WTC11 (cell line): ENCODE data around the gene ATP9A.

Experiments
- ARID4B ChIP-seq: sonication (generic); formaldehyde crosslinking; IDR thresholded peaks from 2 replicates; pipeline ENCODE4 v1.8.0; 2023; ENCODE audit warnings: missing genetic modification reagents, mild to moderate bottlenecking, borderline replicate concordance
- FOXK1 ChIP-seq: sonication (generic); formaldehyde crosslinking; IDR thresholded peaks from 2 replicates; pipeline ENCODE4 v1.8.0; 2022; ENCODE audit warnings: mild to moderate bottlenecking, moderate library complexity, missing genetic modification reagents
- IRF2 ChIP-seq: sonication (generic); formaldehyde crosslinking; IDR thresholded peaks from 2 replicates; pipeline ENCODE4 v1.8.0; 2022; ENCODE audit warnings: low read depth, missing genetic modification reagents, borderline replicate concordance
- MAX ChIP-seq: sonication (generic); formaldehyde crosslinking; IDR thresholded peaks from 2 replicates; pipeline ENCODE4 v1.8.0; 2022; ENCODE audit warnings: mild to moderate bottlenecking, missing genetic modification reagents
- NR1H2 ChIP-seq: sonication (generic); formaldehyde crosslinking; IDR thresholded peaks from 2 replicates; pipeline ENCODE4 v1.9.0; 2021; ENCODE audit warnings: mild to moderate bottlenecking, moderate library complexity, missing genetic modification reagents
- NR3C1 ChIP-seq: sonication (generic); formaldehyde crosslinking; conservative IDR thresholded peaks from 2 replicates; pipeline ENCODE4 v1.8.1; 2023; ENCODE audit warnings: low read depth, mild to moderate bottlenecking, missing genetic modification reagents
- SP1 ChIP-seq: sonication (generic); formaldehyde crosslinking; conservative IDR thresholded peaks from 2 replicates; pipeline ENCODE4 v1.8.1; 2022; ENCODE audit warnings: missing genetic modification reagents
- TCF7 ChIP-seq: sonication (generic); formaldehyde crosslinking; IDR thresholded peaks from 2 replicates; pipeline ENCODE4 v1.8.0; 2022; ENCODE audit warnings: mild to moderate bottlenecking, low read depth, missing genetic modification reagents, moderate library complexity
- ZBTB21 ChIP-seq: sonication (generic); formaldehyde crosslinking; IDR thresholded peaks from 2 replicates; pipeline ENCODE4 v1.8.1; 2023; ENCODE audit warnings: mild to moderate bottlenecking, missing genetic modification reagents, borderline replicate concordance
- ZNF263 ChIP-seq: sonication (generic); formaldehyde crosslinking; IDR thresholded peaks from 2 replicates; pipeline ENCODE4 v1.8.1; 2022; ENCODE audit warnings: low read depth, mild to moderate bottlenecking, moderate library complexity, missing genetic modification reagents
- TF ChIP-seq, protein P1 (sequence below): fragments of 200-600 bp; IDR thresholded peaks from 2 replicates; pipeline ENCODE4 v1.8.0; 2022; ENCODE audit warnings: antibody characterized with exemption
- TF ChIP-seq, protein P2 (sequence below): sonication (generic); formaldehyde crosslinking; IDR thresholded peaks from 2 replicates; pipeline ENCODE4 v1.8.0; 2022; ENCODE audit warnings: missing genetic modification reagents

GRCh38 chr20:51715163-51715855, 52.9 kb downstream of the ATP9A start:
- TF ChIP-seq, protein P1, sequence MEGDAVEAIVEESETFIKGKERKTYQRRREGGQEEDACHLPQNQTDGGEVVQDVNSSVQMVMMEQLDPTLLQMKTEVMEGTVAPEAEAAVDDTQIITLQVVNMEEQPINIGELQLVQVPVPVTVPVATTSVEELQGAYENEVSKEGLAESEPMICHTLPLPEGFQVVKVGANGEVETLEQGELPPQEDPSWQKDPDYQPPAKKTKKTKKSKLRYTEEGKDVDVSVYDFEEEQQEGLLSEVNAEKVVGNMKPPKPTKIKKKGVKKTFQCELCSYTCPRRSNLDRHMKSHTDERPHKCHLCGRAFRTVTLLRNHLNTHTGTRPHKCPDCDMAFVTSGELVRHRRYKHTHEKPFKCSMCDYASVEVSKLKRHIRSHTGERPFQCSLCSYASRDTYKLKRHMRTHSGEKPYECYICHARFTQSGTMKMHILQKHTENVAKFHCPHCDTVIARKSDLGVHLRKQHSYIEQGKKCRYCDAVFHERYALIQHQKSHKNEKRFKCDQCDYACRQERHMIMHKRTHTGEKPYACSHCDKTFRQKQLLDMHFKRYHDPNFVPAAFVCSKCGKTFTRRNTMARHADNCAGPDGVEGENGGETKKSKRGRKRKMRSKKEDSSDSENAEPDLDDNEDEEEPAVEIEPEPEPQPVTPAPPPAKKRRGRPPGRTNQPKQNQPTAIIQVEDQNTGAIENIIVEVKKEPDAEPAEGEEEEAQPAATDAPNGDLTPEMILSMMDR = no peak
- no peak for TF ChIP-seq ZNF263 (CRISPR knock-in tag)
- no peak for TF ChIP-seq NR1H2 (CRISPR knock-in tag)
- TF ChIP-seq ARID4B (CRISPR knock-in tag) = no peak
- TF ChIP-seq TCF7 = no peak
- no peak for TF ChIP-seq MAX
- no peak for TF ChIP-seq IRF2
- no peak for TF ChIP-seq NR3C1
- no peak for TF ChIP-seq ZBTB21 (CRISPR knock-in tag)
- TF ChIP-seq, protein P2, sequence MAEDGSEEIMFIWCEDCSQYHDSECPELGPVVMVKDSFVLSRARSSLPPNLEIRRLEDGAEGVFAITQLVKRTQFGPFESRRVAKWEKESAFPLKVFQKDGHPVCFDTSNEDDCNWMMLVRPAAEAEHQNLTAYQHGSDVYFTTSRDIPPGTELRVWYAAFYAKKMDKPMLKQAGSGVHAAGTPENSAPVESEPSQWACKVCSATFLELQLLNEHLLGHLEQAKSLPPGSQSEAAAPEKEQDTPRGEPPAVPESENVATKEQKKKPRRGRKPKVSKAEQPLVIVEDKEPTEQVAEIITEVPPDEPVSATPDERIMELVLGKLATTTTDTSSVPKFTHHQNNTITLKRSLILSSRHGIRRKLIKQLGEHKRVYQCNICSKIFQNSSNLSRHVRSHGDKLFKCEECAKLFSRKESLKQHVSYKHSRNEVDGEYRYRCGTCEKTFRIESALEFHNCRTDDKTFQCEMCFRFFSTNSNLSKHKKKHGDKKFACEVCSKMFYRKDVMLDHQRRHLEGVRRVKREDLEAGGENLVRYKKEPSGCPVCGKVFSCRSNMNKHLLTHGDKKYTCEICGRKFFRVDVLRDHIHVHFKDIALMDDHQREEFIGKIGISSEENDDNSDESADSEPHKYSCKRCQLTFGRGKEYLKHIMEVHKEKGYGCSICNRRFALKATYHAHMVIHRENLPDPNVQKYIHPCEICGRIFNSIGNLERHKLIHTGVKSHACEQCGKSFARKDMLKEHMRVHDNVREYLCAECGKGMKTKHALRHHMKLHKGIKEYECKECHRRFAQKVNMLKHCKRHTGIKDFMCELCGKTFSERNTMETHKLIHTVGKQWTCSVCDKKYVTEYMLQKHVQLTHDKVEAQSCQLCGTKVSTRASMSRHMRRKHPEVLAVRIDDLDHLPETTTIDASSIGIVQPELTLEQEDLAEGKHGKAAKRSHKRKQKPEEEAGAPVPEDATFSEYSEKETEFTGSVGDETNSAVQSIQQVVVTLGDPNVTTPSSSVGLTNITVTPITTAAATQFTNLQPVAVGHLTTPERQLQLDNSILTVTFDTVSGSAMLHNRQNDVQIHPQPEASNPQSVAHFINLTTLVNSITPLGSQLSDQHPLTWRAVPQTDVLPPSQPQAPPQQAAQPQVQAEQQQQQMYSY (CRISPR knock-in tag) = no peak
- TF ChIP-seq FOXK1 (CRISPR knock-in tag) = no peak
- no peak for TF ChIP-seq SP1 (CRISPR knock-in tag)
